GM12892 (cell line): ENCODE data around the gene NTN1.
"Not testable (repeated sequence)": the region's sequence is repeated elsewhere in the genome, so short reads cannot be mapped to it uniquely, and the experiment has no call there.

Experiments used
- DNase-seq: peaks from one replicate; pipeline ENCODE4 v3.0.0; 2011; ENCODE audit not compliant: insufficient read length
- FAIRE-seq: peaks from 2 replicates; lab custom pipeline; 2011; peaks lifted over from hg19 to GRCh38; lab: Jason Lieb, UNC
- POLR2A ChIP-seq: IDR thresholded peaks from 2 replicates; pipeline ENCODE4 v1.6.1; 2011; ENCODE audit warnings: low read depth, low read length, control low read depth
- POLR2AphosphoS5 ChIP-seq: IDR thresholded peaks from 2 replicates; pipeline ENCODE4 v1.6.1; 2011; ENCODE audit warnings: low read depth, low read length, control low read depth
- TAF1 ChIP-seq: IDR thresholded peaks from 2 replicates; pipeline ENCODE4 v1.6.1; 2011; ENCODE audit warnings: low read depth, mild to moderate bottlenecking, control low read depth, low read length, borderline replicate concordance

The NTN1 gene

GRCh38 chr17:9244066-9245052, 223.0 kb downstream of the NTN1 start:
- FAIRE-seq (no peak), DNase-seq (no peak)
- no peak for TF ChIP-seq POLR2AphosphoS5

GRCh38 chr17:9247401-9247938, 226.2 kb downstream of the NTN1 start:
- TF ChIP-seq POLR2AphosphoS5 (no peak), TAF1 (no peak), POLR2A (no peak)
- no peak for DNase-seq
- no peak for FAIRE-seq

GRCh38 chr17:9249245-9249953, 228.1 kb downstream of the NTN1 start:
- FAIRE-seq = no peak
- TF ChIP-seq POLR2A = no peak

GRCh38 chr17:9251273-9251672, 230.0 kb downstream of the NTN1 start:
- DNase-seq (no peak), FAIRE-seq (no peak)
- no peak for TF ChIP-seq TAF1
- TF ChIP-seq POLR2A = no peak
- TF ChIP-seq POLR2AphosphoS5 = no peak

More at GRCh38 chr17:9249245-9249953, 228.1 kb downstream of the NTN1 start:
- DNase-seq = no peak

DNA sequence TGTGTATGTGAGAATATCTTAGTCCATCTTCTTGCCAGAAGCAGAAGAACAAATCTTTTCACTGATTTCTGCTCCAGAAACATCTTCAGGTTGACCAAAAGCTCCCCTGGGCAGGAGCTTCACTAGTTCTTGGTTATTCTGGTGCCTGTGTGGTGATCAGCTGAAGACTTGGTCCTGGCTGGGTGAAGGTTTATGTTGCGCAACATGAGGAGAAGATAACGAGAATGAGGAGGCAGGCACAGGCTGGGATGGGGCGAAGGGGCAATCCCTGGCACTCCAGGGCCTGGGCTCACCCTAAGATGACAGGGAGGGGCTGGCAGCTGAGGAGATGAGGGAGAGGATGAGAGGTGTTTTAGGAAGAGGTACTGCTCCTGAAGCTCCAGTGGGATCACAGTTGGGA, 232.0 kb downstream of the NTN1 start:
- DNase-seq (no peak), FAIRE-seq (no peak)
- TF ChIP-seq TAF1 (no peak), POLR2A (no peak), POLR2AphosphoS5 (no peak)

- no peak for DNase-seq
- TF ChIP-seq POLR2AphosphoS5 (no peak), POLR2A (no peak), TAF1 (no peak)
- FAIRE-seq = no peak
Observed at GRCh38 chr17:9254841-9255240, 233.5 kb downstream of the NTN1 start.

DNA sequence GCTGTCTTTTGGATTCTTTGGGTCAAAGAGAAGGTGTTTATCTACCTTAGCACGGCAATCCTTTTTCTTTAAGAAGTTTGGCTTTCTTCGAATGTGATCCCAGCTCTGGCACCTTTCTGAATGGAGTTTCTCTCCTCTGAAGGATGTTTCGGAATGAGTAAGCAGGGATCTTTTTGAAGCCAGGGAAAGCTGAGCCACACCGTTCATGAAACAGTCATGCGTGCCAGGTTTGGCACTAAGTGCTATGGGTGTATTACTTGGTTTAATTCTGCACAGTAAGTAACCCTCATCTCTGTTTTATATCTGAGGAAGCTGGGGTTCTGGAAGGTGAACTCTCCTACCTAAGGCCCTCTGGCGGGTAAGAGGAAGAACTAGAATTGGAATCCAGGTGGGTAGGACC, 234.5 kb downstream of the NTN1 start:
- no peak for DNase-seq
- no peak for FAIRE-seq
- TF ChIP-seq TAF1 = no peak
- no peak for TF ChIP-seq POLR2A
- no peak for TF ChIP-seq POLR2AphosphoS5

DNA sequence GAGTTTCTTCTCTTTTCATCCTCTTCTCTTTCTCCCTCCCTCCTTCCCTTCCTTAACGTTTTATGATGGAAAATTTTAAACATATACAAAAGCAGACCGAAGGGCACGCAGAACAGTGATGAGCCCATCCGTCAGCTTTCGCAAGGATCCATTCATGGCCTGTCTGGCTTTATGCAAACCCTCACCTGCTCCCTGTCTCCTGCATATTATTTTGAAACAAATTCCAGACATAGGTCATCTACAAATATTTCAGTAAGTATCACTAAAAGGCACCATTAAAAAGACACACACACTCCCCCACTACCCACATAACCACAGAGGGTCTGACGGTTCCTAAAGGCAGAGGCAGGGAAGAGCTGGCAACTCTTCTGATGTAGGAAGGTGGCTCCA, 235.0 kb downstream of the NTN1 start:
- TF ChIP-seq POLR2AphosphoS5 (no peak), POLR2A (no peak), TAF1 (no peak)
- FAIRE-seq (no peak), DNase-seq (no peak)

- TF ChIP-seq TAF1 (no peak), POLR2A (no peak), POLR2AphosphoS5 (no peak)
- DNase-seq (no peak), FAIRE-seq (no peak)
Observed at GRCh38 chr17:9256751-9257629, 235.7 kb downstream of the NTN1 start.

DNA sequence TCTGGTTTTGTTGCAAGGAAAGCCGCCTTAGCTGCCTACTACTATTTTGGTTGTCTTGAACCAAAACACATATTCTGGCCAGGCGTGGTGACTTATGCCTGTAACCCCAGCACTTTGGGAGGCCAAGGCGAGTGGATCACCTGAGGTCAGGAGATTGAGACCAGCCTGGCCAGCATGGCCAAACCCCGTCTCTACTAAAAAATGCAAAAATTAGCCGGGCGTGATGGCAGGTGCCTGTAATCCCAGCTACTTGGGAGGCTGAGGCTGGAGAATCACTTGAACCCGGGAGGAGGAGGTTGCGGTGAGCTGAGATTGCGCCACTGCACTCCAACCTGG, 236.3 kb downstream of the NTN1 start:
- FAIRE-seq, DNase-seq: not testable (repeated sequence)
